Astrocyte of the hippocampus (primary cell): ENCODE results near the gene NDUFS6.

ENCODE experiments used
- DNase-seq: peaks from one replicate; pipeline ENCODE4 v3.0.0; 2011; ENCODE audit warnings: low read depth, low spot score

Gene NDUFS6

DNA sequence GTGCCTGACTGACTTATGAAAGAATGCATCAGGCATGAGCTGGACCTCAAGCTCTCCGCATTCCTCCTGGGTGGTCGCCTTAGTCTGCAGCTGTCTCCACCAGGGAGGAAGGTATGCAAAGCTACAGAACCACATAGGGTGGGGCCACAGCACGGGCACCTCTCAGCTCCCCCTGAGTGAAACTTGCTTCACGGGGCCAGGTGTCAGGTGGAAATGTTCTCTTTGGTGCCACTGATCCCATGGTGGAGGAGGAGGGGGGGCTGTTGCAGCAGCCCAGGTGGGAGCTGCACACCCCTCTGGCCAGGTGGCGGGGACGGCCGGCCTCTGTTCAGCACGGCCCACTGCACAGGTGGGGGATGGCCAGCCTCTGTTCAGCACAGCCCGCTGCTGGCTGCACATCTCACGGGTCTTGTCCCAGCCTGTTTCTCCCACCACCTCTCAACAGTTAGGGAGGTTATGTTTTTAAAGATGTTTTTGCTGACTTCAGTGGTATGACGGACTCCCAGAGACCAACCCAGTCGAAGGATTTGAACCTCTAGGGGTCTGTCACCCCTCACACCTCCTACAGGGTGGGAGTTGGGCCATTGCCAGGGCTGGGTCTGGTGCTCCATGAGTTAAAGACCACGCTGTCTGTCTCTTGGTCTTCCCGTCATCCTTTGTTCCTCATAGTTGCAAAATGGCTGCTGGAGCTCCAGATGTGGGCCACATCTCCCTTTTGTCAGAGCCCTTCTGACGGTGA, 35.9 kb upstream of the NDUFS6 start:
- DNase-seq, result peak; percentile 68

GRCh38 chr5:1765880-1766235, 35.3 kb upstream of the NDUFS6 start:
- no peak for DNase-seq

DNA sequence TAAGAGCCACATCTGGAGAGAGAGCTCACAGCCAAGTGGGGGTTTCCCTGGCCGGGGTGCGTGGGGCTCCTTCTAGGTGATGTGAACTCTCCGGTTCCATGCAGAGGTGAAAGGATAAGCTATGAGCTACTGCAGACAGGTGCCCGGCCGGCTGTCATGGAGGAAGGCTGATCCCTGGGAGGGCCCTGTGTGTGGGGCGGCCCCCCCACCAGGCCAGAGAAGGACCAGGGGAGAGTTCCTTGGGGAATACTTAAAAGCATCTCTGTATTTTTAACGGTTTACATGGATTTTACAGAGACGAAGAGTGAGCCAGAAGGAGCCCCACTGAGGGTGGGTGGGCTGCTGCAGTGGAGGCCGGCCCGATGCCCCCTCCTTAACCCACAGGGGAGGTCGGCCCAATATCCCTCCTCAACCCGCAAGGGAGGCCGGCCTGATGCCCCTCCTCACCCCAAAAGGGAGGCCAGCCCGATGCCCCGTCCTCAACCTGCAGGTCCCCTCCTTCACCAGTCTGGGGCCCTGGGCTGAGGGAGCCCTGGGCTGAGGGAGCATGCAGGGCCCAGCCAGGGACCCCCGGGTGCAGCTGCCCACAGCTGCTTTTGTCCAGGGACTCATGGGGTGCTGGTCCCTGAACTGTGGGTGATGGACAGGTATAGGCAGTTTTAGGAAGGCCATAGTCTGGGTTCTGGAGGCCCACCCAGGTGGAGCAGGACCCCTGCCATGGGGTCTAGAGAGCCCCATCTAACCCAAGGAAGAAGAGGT, 33.5 kb upstream of the NDUFS6 start:
- DNase-seq, result no peak

DNA sequence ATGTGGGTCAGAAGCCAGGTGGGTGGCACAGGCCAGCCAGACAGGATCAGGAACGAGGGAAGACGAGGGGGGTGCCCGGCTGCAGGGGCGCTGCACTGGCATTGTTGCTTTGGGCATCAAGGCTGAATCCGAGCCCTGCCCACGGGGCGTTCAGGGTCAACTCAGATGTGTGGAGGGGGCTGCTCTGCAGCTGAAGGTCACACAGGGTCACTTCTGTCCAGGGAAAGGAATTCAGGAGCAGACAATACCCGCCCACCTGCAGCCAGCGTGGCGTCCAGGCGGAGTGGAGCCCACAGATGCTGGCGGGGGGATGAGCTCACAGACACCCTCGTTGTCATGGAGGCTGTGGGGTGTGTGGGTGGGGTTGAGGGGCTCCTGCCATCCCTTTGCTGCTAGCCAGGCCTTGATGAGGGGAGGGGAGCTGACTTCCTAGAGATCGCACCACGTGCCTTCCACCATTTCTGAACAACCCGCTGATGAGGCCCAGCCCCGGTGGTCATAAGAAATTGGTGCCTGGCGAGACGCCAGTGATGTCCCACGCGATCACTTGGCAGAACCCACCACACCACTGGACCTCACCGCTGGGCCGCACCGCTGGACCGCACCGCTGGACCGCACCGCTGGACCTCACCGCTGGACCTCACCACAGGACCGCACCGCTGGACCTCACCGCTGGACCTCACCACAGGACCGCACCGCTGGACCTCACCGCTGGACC, 32.8 kb upstream of the NDUFS6 start:
- no peak for DNase-seq

DNA sequence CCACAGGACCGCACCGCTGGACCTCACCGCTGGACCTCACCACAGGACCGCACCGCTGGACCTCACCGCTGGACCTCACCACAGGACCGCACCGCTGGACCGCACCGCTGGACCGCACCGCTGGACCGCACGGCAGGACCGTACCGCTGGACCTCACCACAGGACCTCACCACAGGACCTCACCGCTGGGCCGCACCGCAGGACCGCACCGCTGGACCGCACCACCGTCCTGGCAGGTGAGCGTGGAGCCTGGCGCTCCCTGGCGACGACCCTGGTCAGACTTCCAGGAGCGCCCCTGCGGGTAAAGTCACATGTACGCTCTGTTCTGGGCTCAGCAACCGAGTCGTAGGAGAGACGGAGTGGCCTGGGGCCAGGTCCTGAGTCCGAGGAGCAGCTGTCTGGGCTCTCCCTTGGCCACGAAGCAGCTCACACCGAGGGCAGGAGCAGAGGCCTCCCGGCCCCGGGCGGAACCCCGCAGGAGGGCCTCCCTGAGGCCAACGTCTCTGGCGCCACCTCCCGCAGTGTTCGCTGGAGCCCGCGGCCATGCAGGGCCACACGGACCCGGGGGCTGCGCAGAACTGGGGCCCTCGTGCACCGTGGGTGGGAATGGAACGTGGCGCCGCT, 32.1 kb upstream of the NDUFS6 start:
- DNase-seq, result no peak

- DNase-seq, result no peak
Measured at GRCh38 chr5:1769752-1770442, 31.3 kb upstream of the NDUFS6 start.

DNA sequence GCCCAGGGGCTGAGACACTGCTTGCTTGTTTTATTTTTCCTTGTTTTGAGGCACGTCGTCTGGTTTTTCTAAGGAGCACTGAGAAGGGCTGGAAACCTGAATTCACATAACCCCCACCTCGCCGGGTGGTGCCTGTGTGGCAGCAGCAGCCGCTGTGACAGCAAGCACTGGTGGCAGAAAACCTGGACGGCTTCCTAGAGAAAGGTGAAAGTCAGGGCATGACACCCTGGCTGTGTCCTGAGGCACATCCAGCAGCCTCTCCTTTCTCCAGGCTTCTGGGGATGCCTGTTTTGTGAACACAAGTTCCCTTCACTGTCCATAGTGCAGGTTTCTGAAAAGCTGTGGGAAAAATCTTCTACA, 30.8 kb upstream of the NDUFS6 start:
- DNase-seq, result no peak

DNA sequence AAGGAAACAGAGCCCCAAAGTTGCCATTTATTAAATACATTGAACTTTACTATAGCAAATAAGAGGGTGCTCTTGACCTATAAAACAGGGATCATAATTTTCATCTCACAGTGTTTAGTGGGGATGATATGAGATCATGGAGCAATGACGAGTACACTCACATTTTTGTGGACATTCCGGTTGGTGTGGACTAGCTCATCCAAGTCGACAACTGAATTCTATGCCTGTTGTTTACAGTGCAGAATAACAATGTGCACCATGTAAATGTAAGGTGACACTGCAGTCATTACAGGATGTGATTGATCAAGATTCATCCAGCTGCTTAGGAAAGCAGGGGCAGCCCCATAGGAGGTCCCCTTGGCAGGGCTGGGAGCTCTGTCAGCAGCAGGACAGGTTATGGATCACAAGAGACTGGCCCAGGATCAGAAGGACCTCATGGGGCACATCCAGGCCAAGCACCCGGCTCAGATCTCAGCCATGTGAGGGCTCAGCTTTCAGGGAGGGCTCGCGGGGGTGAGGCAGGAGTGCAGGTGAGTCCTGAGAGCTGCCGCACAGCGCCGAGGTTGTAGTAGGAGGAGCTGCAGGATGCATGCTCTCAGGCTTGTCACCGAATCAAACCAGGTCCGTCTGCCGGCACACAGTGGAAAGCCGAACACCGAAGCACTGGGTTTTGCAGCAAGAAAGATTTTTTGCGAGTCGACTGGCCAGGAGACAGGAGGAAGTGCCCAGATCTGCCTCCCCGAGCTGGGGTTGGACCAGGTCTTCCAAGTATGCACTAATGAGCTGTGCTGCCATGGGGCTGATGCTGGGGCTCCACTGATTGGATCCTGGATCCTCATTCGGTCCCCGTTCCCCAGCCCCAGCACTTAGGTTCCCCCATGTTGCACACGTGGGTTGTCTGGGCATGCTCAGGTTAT, 29.8 kb upstream of the NDUFS6 start:
- no peak for DNase-seq

DNA sequence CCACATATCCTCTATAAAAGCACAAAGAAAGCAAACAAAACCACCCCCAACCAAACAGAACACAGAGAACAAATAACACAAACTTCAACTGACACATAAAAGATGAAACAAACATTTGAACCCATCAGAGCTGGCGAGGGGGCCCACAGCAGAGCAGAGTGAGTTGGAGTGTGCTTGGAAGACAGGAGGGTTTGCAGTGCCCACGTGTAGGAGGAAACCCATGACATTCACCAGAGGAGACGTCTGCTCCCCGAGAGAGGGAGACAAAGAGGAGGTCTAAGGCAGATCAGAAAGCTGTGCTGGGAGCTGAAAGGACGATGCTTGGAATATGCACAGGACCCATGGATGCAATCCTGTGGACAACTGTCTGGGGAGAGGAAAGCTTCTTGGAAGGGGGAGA, 28.6 kb upstream of the NDUFS6 start:
- peak; percentile 60 for DNase-seq

- DNase-seq, result no peak
Measured at GRCh38 chr5:1776831-1777230, 24.4 kb upstream of the NDUFS6 start.

DNA sequence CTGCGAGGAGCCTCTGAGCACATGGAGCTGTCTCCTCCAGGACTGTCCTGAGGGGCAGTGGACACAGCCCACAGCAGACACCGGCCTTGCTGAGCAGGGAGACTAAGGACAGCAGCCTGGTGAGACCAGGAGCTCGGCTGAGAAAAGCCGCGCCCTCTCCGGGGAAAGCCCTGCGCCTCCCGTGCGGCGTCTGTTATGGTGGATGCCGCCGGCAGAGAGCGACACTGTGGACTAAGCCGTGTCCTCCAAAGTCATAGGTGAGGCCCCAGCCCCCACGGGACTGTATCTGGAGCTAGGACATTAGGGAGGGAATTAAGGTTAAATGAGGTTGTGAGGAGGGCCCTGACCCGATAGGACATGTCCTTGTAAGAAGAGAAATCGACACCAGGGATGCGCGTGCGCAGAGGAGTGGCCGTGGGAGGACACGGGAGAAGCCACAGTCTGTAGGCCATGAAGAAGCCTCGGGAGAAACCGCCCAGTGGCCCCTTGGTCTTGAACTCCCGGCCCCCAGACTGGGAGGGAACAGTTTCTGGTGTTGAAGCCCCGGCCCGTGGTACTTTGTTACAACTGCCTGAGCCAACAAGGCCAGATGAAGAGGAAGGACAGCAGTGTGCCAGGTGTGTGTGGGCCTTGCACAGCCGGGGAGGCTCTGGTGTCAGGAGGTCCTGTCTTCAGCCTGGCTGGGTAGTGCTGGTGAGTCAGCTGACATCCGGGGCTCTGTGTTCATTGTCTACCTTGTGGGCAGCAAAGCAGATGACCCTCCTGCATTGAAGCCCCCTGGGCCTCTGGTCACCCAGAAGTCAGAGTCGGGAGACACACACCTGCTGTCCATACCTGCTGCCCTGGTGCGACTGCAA, 23.7 kb upstream of the NDUFS6 start:
- no peak for DNase-seq

GRCh38 chr5:1778138-1779020, 22.8 kb upstream of the NDUFS6 start:
- no peak for DNase-seq

DNA sequence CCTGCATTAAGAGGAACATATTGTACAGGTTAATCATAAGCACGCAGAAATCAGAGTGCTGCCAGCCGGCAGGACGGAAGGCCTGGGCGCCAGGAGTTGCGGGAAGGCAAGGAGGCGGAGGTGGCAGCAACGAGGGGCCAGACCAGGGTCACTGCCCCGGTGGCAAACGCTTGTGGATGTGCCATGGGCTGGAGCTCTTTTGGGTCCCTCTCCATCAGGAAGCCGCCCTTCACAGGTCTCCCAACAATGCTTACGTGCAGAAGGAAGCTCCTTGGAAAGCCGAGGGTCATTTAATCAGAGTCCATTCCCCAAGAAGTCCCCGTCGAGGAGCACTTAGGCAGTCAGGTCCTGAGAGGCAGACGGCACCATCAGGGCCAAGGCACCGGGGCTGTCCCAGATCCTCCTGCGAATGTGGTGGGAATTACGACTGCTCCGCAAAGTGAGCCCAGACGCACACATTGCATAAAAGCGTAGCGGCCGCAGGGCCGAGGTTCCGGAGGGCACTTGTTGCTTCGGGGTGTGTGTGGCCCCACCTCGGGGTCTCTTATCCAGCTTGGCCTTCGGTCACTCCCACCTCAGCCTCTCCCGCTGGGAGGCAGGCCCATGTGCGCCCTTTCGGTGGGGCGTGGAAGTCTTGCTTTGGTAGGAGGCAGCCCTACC, 22.1 kb upstream of the NDUFS6 start:
- no peak for DNase-seq

- no peak for DNase-seq
Measured at GRCh38 chr5:1779782-1780613, 21.2 kb upstream of the NDUFS6 start.

DNA sequence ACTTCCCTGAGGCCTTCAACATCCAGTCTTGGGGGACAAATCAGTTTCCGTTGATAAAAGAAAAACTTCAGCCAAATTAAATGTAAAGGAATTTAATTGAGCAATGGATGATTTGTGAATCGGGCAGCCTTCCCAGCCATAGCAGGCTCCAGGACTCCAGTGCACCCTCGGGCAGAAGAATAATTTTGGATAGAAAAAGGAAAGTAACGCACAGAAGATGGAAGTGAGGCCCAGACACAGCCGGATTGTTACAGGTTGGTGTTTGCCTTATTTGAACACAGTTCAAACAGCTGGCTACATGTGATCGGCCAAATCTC, 20.6 kb upstream of the NDUFS6 start:
- no peak for DNase-seq

DNA sequence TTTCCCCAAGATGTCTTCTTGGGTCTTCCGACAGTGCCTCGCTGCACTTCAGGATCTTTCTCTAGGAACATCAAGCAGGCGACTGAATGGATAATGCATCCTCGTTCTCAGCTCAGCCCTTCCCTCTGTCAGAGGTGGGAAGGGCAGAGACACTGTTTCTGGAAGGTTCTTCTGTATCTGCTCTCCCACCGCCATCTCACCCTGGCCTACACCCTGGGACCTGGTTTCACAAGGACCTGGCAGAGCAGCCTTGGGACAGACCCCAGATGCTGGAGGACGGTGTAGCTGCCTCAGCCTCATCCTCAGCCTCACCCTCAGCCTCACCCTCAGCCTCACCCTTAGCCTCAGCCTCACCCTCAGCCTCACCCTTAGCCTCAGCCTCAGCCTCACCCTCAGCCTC, 20.1 kb upstream of the NDUFS6 start:
- no peak for DNase-seq

DNA sequence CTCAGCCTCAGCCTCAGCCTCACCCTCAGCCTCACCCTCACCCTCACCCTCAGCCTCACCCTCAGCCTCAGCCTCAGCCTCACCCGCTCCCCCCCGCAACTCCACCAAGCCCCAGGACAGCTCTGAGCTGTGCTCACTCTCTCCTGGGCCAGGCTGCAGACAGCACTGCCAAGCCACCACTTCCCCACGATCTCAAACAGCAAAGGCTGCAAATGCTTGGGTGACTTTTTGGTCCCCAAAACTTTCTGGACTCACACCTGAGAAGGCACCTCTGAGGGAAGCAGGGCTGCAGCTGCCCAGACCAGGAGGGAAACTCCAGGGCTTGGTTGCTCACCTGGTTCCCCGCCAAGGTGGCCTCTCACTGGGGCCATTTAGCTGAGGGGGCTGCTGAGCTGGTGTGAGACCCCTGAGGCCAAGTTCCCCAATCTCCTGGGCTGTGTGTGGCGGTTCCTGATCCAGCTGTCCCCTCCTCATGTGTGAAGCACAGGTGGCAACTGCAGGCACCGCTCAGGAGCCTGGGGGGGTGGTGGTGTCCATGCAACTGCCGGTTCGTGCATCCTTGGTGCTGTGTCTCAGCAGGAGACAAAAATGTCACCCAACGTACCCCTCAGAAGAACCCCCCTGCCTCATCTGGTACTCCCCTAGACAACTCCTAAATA, 19.4 kb upstream of the NDUFS6 start:
- no peak for DNase-seq
